Dendritic cell treated with granulocyte-macrophage colony-stimulating factor and Interleukin-4, amounts not matched to agents 40 ng/mL and 50 ng/mL, for 4 days (primary cell): ENCODE results near the gene NUMBL.
"Not testable (repeated sequence)": the region's sequence is repeated elsewhere in the genome, so short reads cannot be mapped to it uniquely, and the experiment has no call there.

Experiments used
- H3K27ac Mint-ChIP-seq: one replicate; pipeline ENCODE4 v1.8.0; 2022; ENCODE audit warnings: mild to moderate bottlenecking, mixed read lengths
- H3K27me3 Mint-ChIP-seq: one replicate; pipeline ENCODE4 v1.8.0; 2022; ENCODE audit warnings: mild to moderate bottlenecking, mixed read lengths
- H3K36me3 Mint-ChIP-seq: one replicate; pipeline ENCODE4 v1.8.0; 2022; ENCODE audit warnings: low read depth, mixed read lengths
- H3K4me1 Mint-ChIP-seq: one replicate; pipeline ENCODE4 v1.8.0; 2022; ENCODE audit warnings: low read depth, mixed read lengths
- H3K4me3 Mint-ChIP-seq: one replicate; pipeline ENCODE4 v1.8.0; 2022; ENCODE audit warnings: mild to moderate bottlenecking, moderate library complexity, mixed read lengths
- H3K9me3 Mint-ChIP-seq: one replicate; pipeline ENCODE4 v1.8.0; 2022; ENCODE audit warnings: mixed read lengths
- intact Hi-C: fragments of 100-400 bp; cut with micrococcal nuclease; formaldehyde crosslinking; loops from one replicate; pipeline ENCODE4 v1.15.0; 2022

The NUMBL gene

DNA sequence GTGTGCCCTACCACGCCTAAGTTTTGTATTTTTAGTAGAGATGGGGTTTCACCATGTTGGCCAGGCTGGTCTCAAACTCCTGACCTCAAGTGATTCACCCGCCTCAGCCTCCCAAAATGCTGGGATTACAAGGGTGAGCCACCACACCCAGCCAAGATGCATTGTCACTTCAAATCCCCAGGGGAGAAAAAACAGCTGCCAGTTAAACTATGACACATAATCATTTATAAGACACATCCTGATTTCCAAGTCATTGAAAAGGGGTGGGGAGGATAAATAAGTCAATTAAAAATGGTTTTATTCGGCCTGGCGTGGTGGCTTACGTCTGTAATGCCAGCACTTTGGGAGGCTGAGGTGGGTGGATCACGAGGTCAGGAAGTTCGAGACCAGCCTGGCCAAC lies 34.8 kb downstream of the NUMBL start:
- H3K4me3 Mint-ChIP-seq, H3K36me3 Mint-ChIP-seq, H3K9me3 Mint-ChIP-seq, H3K27me3 Mint-ChIP-seq, H3K4me1 Mint-ChIP-seq, H3K27ac Mint-ChIP-seq, intact Hi-C loops: not testable (repeated sequence)

DNA sequence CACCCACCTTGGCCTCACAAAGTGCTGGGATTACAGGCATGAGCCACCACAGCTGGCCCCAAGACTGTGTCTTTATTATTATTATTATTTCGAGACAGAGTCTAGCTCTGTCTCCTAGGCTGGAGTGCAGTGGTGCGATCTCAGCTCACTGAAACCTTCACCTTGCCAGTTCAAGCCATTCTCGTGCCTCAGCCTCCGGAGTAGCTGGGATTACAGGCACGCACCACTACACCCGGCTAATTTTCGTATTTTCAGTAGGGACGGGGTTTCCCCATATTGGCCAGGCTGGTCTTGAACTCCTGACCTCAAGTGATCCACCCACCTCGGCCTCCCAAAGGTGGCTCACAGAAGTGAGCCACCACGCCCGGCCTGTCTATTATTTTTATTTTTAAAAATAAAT lies 38.1 kb downstream of the NUMBL start:
- H3K27me3 Mint-ChIP-seq, H3K9me3 Mint-ChIP-seq, H3K36me3 Mint-ChIP-seq, H3K27ac Mint-ChIP-seq, intact Hi-C loops, H3K4me1 Mint-ChIP-seq, H3K4me3 Mint-ChIP-seq: not testable (repeated sequence)

DNA sequence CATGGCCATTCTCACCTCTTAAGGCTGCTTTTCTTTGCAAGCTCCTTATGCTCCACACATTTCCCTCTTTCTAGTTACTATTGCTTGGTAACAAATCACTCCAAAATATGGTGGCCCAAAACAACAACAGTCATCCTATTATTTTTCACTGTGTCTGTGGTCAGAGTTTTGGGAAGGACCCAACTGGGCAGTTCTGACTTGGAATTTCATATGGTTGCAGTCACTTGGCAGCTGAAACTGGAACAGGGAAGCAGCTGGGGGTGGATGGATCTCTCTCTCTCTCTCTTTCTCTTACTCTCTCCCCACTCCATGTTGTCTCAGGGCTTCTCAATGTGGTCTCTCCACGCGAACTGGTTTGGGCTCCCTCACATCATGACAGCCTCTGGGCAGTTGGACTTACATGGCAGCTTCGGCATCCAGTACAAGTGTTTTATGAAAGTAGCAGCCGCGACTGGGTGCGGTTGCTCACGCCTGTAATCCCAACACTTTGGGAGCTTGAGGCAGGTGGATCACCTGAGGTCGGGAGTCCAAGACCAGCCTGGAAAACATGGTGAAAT lies 39.6 kb downstream of the NUMBL start:
- intact Hi-C loops: no loop called here
- peaks cover 9% of the 10 kb centered on the region for H3K27me3 Mint-ChIP-seq
- no peak overlapping the region for H3K4me3 Mint-ChIP-seq
- H3K36me3 Mint-ChIP-seq: no peaks in the 10 kb centered on the region
- H3K4me1 Mint-ChIP-seq: no peaks in the 10 kb centered on the region
- H3K27ac Mint-ChIP-seq: no peak overlapping the region
- H3K9me3 Mint-ChIP-seq: no peaks in the 10 kb centered on the region

DNA sequence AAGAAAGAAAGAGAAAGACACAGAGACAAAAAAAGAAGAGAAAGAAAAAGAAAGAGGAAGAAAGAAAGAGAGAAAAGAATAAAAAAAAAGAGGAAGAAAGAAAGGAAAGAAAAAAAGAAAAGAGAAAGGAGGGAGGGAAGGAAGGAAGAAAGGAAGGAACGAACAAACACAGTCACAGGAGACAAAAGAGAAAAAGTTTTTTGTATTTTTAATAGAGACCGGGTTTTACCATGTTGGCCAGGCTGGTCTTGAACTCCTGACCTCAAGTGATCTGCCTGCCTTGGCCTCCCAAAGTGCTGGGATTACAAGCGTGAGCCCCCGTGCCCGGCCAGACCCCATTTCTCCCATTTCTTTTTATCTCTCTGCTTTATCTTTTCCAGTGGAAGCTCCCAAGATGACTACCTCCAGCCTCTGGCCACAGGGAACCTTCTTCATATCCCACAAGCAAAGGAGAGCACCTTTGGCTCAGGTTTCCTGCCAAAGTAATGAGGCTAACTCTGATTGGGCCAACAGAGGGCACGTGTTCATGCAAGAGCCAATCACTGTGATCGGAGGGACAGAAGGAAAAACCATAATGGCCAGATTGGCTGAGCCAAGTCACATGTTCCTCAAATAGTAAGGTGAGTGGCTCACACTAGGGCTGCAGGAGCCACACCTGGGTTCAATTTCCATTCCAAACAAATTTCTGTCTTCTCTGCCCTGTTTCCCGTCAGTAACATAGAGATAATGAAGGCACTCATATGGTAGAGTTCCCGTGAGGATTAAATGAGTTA lies 40.4 kb downstream of the NUMBL start:
- H3K9me3 Mint-ChIP-seq, intact Hi-C loops, H3K4me1 Mint-ChIP-seq, H3K27ac Mint-ChIP-seq, H3K4me3 Mint-ChIP-seq, H3K36me3 Mint-ChIP-seq: not testable (repeated sequence)
- peaks cover 11% of the 10 kb centered on the region for H3K27me3 Mint-ChIP-seq

DNA sequence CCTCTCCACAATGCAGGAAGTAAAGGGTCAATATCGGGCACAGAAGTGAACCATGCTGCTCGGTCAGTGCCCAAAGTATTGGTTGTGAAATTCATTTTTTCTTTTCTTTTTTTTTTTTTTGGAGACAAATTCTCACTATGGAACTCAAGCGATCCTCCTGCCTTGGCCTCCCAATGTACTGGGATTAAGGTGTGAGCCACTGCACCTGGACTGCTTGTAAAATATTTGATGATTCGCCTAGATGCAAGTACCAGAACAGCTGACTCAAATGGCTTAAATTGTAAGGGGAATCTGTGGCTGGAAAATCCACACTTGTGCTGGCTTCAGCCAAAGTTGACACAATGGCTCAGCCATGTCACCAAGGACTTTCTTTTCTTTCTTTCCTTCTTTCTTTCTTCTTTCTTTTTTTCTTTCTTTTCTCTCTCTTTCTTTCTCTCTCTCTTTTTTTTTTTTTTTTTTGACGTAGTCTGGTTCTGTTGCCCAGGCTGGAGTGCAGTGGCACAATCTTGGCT lies 43.7 kb downstream of the NUMBL start:
- H3K4me3 Mint-ChIP-seq: no peak overlapping the region
- H3K27ac Mint-ChIP-seq: no peak overlapping the region
- peaks cover 11% of the 10 kb centered on the region for H3K27me3 Mint-ChIP-seq
- intact Hi-C loops: no loop called here
- H3K4me1 Mint-ChIP-seq: no peaks in the 10 kb centered on the region
- no peaks in the 10 kb centered on the region for H3K9me3 Mint-ChIP-seq
- H3K36me3 Mint-ChIP-seq: no peaks in the 10 kb centered on the region

DNA sequence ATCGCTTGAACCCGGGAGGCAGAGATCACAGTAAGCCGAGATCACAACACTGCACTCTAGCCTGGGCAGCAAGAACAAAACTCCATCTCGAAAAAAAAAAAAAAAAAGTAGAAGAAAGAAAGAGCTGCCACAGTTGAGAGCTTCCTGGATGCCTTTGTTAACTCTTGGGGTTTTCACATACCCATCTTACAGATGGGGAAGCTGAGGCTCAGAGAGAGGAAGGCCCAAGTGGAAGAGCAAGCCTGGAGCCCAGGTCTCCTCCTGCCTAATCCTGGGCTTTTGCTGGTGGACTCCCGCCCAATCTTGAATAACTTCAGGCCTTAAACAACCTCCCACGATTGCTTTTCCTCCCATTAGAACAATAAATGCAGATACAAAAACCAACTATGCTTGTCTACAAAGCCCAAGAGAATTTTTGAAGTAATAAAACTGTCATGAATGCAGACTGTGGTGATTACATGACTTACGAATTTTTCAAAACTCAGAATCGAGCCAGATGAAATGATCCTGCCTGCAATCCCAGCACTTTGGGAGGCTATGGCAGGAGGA lies 47.6 kb downstream of the NUMBL start:
- H3K4me3 Mint-ChIP-seq: no peak overlapping the region

DNA sequence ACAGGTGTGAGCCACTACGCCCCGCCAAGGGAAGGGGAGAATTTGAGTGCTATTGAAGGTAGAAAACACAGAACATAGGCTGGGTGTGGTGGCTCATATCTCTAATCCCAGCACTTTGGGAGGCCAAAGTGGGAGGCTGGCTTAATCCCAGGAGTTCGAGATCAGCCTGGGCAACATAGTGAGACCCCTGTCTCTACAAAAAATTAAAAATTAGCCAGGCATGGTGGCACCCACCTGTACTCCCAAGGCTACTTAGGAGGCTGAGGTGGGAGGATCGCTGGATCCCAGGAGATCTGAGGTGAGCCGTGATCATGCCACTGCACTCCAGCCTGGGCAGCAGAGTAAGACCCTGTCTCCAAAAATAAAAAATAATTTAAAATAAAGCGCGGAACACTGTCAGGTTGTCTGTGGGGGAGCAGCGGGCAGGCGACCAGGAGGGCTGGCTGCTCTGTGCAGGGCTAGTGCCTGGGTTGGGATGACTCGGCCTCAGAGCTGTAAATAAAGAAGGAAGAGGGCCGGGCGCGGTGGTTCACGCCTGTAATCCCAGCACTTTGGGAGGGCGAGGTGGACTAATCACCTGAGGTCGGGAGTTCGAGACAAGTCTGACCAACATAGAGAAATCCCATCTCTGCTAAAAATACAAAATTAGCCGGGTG lies 48.3 kb downstream of the NUMBL start:
- Mint-ChIP-seq H3K36me3 (no peaks in the 10 kb centered on the region), H3K27ac (no peak overlapping the region), H3K27me3 (peaks cover 14% of the 10 kb centered on the region), H3K9me3 (no peaks in the 10 kb centered on the region), H3K4me1 (peaks cover 10% of the 10 kb centered on the region), H3K4me3 (no peak overlapping the region)
- intact Hi-C loops: no loop called here

More for the DNA sequence above, 47.6 kb downstream of the NUMBL start:
- Mint-ChIP-seq H3K27ac (no peak overlapping the region), H3K36me3 (no peaks in the 10 kb centered on the region), H3K9me3 (no peaks in the 10 kb centered on the region), H3K27me3 (peaks cover 14% of the 10 kb centered on the region), H3K4me1 (peaks cover 10% of the 10 kb centered on the region)
- intact Hi-C loops: no loop called here

DNA sequence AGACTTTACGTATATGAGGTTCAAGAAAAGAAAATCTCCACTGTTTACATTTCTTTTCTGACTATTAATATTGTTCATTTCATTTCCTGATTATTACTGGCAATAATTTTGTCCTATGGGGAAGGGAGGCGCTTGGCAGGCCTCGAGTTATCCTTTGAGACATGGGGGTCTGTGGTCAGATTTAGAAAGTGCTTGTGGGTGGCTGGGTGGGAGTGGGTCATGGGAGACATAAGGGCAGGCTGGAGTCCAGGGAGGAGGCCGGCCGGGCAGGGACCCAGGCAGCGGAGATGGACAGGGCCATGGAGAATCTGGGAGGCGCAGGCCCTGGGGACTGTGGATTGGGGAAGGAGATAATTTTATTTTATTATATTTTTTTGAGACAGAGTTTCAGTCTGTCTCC lies 49.2 kb downstream of the NUMBL start:
- peaks cover 12% of the 10 kb centered on the region for H3K27me3 Mint-ChIP-seq
- H3K9me3 Mint-ChIP-seq: no peaks in the 10 kb centered on the region
- H3K27ac Mint-ChIP-seq: no peak overlapping the region
- H3K36me3 Mint-ChIP-seq: no peaks in the 10 kb centered on the region
- no peak overlapping the region for H3K4me3 Mint-ChIP-seq
- peaks cover 10% of the 10 kb centered on the region for H3K4me1 Mint-ChIP-seq
- intact Hi-C loops: no loop called here

DNA sequence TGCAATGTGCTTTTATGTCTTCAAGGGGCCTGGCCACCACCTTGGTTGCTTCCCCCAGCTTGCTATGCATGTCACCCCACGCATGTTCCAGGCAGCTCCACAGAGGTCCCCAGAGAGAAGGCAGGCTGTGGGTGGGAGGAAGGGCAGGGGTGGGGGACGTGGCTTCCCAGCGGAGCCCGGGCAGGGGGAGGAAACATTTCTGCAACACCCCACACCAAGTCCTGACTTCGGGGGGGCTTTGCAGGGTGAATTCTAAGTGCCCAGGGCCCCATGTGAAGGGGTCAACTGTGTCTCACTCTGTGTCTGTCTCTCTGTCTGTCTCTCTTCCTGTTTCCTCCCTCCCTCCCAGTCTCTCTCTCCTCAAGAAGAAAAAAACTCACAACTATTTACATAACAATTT lies 49.7 kb downstream of the NUMBL start:
- no peak overlapping the region for H3K4me3 Mint-ChIP-seq
- H3K36me3 Mint-ChIP-seq: no peaks in the 10 kb centered on the region
- H3K27ac Mint-ChIP-seq: no peak overlapping the region
- intact Hi-C loops: no loop called here
- peaks cover 13% of the 10 kb centered on the region for H3K27me3 Mint-ChIP-seq
- no peaks in the 10 kb centered on the region for H3K9me3 Mint-ChIP-seq
- peaks cover 10% of the 10 kb centered on the region for H3K4me1 Mint-ChIP-seq

DNA sequence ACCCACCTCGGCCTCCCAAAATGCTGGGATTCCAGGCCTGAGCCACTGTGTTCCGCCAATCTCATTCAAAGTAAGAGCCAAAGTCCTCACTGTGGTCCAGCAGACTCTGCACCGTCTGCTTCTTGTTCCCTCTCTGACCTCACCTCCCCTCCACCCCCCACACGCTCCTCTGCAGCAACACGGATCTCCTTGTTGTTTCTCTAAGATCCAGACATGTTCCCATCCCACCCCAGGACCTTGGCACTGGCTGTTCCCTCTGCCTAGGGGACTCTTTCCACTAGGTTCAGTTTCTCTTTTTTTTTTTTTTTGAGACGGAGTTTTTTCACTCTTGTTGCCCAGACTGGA lies 50.8 kb downstream of the NUMBL start:
- no peak overlapping the region for H3K4me3 Mint-ChIP-seq
- no peak overlapping the region for H3K27ac Mint-ChIP-seq
- no peaks in the 10 kb centered on the region for H3K36me3 Mint-ChIP-seq
- peaks cover 12% of the 10 kb centered on the region for H3K4me1 Mint-ChIP-seq
- H3K27me3 Mint-ChIP-seq: peaks cover 23% of the 10 kb centered on the region
- intact Hi-C loops: loop anchor here (10.0 kb wide), 2 partner anchors 335 to 505 kb away; no protein-coding TSS in a partner anchor
- no peaks in the 10 kb centered on the region for H3K9me3 Mint-ChIP-seq

DNA sequence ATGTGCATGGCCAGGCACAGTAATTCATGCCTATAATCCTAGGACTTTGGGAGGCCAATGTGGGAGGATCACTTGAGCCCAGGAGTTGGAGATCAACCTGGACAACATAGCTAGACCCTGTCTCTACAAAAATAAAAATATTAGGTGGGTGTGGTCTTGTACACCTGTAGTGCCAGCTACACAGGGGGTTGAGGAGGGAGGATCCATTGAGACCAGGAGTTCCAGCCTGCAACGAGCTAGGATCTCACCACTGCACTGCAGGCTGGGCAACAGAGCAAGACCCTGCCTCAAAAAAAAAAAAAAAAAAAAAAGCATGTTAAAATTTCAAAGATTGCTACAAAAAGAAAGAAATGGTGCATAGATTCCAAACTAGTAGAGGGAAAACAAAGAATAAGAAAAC lies 52.1 kb downstream of the NUMBL start:
- Mint-ChIP-seq H3K27me3 (peaks cover 36% of the 10 kb centered on the region), H3K4me1 (peaks cover 17% of the 10 kb centered on the region), H3K36me3 (no peaks in the 10 kb centered on the region), H3K9me3 (no peaks in the 10 kb centered on the region), H3K4me3 (no peak overlapping the region), H3K27ac (no peak overlapping the region)
- intact Hi-C loops: loop anchor here (10.0 kb wide), 2 partner anchors 334 to 504 kb away; no protein-coding TSS in a partner anchor

DNA sequence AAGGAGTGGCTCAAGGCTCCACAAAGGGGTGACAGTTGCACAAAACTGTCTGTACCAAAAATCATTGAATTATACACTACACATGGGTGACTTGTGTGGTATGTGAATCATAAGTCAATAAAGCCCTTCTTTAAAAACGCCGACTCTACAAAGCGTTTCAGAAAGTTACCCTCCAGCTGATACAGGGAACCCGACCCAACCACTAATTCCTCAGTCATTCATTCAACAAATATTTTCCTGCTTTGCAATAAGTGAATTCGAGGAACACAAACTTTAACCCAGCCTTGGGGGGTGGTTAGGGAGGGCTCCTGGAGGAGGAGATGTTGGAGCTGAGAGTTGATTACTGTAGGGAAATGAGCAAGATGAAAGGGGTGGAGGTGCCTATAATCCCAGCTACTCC lies 57.2 kb downstream of the NUMBL start:
- H3K36me3 Mint-ChIP-seq: peaks cover 10% of the 10 kb centered on the region
- no peak overlapping the region for H3K27ac Mint-ChIP-seq
- no peaks in the 10 kb centered on the region for H3K9me3 Mint-ChIP-seq
- H3K27me3 Mint-ChIP-seq: peaks cover 34% of the 10 kb centered on the region
- H3K4me1 Mint-ChIP-seq: peaks cover 6% of the 10 kb centered on the region
- no peak overlapping the region for H3K4me3 Mint-ChIP-seq
- intact Hi-C loops: loop anchor here (5.0 to 10.0 kb wide), 3 partner anchors 111 to 498 kb away; no protein-coding TSS in a partner anchor

DNA sequence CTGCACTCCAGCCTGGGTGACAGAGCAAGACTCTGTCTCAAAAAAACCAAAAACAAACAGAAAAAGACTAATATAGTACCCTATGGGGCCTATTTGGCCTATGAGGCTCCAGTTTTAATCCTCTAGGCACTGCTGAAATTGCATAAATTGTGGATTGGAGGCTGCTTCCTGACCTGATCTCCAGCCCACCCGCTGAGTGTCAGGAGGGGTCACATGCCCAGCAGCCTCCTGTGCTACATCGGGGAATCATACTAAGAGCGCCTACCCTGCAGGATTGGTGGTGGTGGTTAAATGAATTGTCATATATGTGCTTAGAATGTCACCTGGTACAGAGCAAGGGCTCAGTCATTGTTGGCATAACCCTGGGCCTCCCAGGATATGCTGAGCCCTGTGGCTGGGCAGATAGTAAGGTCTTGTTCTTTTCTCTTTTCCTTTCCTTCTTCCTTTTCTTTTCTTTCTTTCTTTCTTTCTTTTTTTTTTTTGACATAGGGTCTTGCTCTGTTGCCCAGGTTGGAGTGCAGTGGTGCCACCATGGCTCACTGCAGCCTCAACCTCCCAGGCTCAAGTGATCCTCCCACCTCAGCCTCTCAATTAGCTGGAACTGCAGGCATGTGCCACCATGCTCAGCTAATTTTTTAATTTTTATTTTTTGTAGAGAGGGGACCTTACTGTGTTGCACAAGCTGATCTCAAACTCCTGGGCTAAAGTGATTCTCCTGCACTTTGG lies 58.0 kb downstream of the NUMBL start:
- Mint-ChIP-seq H3K9me3 (no peaks in the 10 kb centered on the region), H3K36me3 (peaks cover 13% of the 10 kb centered on the region), H3K4me1 (peaks cover 6% of the 10 kb centered on the region), H3K4me3 (no peak overlapping the region), H3K27me3 (peaks cover 34% of the 10 kb centered on the region), H3K27ac (no peak overlapping the region)
- intact Hi-C loops: loop anchor here (5.0 to 10.0 kb wide), 3 partner anchors 110 to 498 kb away; no protein-coding TSS in a partner anchor
